Inferior parietal cortex (tissue), 1 donor: ENCODE results near the gene KRTAP19-1.
"Not testable (repeated sequence)": the region's sequence is repeated elsewhere in the genome, so short reads cannot be mapped to it uniquely, and the experiment has no call there.

Experiments
- DNase-seq: peaks from one replicate; pipeline ENCODE4 v3.0.0-alpha.2; 2016; ENCODE audit errors: extremely low spot score

Gene KRTAP19-1

DNA sequence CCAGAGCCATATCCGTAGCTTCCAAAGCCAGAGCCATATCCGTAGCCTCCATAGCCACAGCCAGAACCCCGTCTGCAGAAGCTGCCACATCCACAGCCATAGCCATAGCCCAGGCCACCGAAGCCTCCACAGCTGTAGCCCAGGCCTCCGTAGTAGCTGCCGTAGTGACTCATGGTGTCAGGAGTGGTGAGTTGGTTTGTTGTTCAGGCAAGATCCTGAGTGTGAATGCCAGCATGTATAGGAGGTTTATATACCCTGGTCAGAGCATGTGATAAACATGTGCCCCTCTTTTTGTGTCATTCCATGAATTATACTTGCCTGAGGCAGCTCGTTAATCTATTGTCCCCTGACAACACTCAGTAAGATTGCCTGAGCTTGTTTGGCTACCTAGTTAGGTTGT, at the start of gene KRTAP19-1:
Gene KRTAP19-1 (minus strand): TSS at position 223 of the 400 bp plus-strand sequence. CDS start 50 bp downstream, at position 173.
- no peak for DNase-seq

DNA sequence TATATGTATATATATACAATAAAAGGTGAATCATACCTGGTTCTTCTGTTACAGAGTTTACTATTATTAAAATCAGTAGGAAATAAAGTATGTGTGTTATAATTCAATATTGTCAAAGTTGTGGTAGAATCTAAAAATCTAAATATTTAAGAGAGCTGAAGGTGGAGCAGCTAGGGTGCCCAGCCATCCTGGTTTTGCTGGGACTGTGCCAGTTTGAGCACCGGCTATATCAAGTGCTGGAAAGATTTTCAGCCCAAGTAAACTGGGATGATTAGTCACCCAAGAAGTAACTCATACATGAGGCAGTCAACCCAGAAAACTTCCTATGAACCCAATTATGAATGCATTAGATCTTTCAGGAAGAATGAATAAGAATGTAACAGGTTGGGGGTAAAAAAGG, 38.7 kb upstream of the KRTAP19-1 start:
- no peak for DNase-seq

DNA sequence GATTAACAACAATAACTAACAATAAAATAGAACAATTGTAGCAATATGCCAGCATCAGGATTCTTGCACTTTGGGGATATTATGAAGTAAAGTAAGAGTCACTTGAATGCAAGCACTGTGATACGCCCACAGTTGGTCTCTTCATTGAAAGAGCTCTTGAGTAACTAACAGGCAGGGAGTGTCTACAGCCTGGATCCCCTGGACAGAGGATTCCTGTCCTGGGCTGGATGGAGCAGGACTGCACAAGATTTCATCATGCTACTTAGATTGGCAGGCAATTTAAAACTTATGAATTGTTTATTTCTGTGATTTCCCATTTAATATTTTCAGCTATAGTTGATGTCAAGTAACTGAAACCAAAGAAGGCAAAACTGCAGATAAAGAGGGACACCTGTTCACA, 35.5 kb upstream of the KRTAP19-1 start:
- no peak for DNase-seq

DNA sequence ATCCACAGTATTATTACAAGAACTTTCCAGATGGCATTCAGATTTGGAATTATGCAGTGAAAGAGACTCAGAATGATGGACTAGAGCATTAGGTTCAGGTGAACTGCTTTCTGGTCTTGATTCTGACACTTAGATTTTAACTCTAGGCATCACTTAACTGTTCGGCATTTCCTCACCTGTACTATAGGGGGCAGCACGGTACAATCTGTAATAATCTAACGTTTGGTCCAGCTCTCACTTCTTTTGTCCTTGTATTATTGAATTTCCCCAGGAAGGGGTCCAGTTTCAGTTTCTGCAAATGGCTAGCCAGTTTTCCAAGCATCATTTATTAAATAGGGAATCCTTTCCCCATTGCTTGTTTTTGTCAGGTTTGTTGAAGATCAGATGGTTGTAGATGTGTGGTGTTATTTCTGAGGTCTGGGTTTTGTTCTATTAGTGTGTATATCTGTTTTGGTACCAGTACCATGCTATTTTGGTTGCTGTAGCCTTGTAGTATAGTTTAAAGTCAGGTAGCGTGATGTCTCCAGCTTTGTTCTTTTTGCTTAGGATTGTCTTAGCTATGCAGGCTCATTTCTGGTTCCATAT, 25.5 kb upstream of the KRTAP19-1 start:
- not testable (repeated sequence) for DNase-seq

DNA sequence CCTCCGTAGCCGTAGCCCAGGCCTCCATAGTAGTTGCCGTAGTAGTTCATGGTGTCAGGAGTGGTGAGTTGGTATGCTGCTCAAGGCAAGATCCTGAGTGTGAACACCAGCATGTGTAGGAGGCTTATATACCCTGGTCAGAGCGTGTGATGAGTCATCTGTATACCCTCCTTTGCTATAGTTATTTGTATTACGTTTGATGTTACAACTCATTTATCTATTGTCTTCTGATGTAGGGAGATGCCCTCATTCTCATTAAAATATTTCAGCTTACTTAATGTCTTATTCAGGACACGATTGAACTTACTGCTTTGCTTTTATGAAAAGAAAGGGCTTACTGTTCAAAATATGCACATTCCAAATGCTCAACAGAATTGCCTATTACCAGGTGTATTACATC, 21.9 kb upstream of the KRTAP19-1 start, which contains the start of gene KRTAP19-5:
Gene KRTAP19-5 (minus strand): TSS at position 101 of the 400 bp plus-strand sequence. CDS start 51 bp downstream, at position 50.
- DNase-seq: no peak

DNA sequence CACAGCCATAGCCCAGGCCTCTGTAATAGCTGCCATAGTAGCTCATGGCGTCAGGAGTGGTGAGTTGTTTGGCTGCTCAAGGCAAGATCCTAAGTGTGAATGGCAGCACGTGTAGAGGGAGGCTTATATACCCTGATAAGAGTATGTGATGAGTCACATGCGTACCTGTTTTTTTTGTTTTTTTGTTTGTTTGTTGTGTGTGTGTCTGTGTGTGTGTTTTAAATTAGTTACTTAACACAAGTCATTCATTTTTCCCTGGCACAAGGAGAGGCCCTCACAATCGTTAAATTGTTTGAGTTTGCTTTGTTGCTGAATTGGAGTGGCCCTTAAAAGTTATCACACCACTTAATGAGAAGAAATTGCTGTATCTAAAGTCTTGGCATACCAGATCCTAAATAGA, 16.9 kb upstream of the KRTAP19-1 start, which contains the start of gene KRTAP19-4:
Gene KRTAP19-4 (minus strand): TSS at position 101 of the 400 bp plus-strand sequence. CDS start 55 bp downstream, at position 46.
- DNase-seq: no peak

DNA sequence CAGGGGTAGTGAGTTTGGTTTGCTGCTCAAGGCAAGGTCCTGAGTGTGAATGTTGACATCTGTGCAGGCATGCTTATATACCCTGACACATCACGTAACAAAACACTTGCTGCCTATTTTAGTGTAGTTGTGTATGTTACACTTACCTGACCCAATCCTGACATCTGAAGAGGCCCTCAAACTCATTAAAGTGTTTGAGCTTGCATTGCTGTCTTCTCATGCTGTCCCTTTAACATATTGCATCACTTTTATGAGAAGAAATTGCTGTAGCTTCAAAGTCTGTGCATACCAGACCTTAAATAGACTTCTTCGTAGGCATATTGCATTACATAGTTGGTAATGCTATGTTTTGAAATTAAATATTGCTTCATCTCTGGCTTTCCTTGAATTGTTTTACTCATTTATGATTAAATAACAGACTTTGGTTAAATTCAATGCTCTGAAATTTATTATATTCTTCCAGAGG, 11.8 kb upstream of the KRTAP19-1 start, which contains the start of gene KRTAP19-3:
Gene KRTAP19-3 (minus strand): TSS at position 51 of the 466 bp plus-strand sequence. CDS start 56 bp downstream, outside the sequence.
- DNase-seq: no peak

DNA sequence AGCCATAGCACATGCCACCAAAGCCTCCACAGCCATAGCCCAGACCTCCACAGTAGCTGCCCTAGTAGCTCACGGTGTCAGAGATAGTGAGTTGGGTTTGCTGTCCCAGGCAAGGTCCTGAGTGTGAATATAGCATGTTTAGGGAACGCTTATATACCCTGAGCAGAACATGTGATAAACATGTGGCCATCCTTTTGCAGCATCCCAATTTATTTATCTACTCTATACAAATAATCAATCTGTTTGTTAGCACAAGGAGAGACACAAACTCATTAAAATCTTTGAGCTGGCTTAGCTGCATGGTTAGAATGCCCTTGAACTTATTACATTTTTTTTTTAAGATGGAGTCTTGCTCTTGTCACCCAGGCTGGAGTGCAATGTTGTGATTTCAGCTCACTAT, 7.2 kb upstream of the KRTAP19-1 start, which contains the start of gene KRTAP19-2:
Gene KRTAP19-2 (minus strand): TSS at position 101 of the 400 bp plus-strand sequence. CDS start 88 bp downstream, at position 13.
- DNase-seq: no peak

DNA sequence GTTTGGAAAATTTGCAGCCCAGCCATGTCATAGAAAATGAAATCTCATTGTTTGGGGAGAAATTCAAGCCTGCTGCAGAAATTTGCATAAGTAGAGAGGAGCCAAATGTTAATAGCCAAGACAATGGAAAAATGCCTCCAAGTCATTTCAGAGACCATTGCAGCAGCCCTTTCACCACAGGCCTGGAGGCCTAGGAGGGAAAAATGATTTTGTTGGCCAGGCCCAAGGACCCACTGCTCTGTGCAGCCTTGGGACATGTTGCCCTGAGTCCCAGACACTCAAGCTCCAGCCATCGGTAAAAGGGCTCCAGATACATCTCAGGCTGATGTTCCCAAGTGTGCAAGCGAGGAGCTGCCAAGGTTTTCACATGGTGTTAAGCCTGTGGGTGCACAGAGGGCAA, 6.0 kb upstream of the KRTAP19-1 start:
- DNase-seq: no peak

DNA sequence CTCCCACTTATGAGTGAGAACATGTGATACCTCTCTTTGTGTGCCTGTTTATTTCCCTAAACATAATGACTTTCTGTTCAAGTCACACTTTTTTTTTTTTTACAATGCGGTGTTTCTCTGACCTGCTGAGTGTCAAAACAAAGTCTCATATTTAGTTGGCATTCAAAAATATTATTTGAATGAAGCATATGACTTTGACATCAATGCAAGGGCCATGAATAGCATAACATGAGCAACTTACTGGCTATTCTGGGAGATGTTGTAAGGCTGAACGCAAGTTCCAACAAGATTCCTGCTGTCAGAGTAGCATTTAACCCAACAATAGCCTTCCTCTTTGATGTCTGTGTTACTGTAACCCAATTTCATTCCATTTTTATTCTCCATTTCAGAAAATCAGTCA, 2.0 kb upstream of the KRTAP19-1 start:
- no peak for DNase-seq

DNA sequence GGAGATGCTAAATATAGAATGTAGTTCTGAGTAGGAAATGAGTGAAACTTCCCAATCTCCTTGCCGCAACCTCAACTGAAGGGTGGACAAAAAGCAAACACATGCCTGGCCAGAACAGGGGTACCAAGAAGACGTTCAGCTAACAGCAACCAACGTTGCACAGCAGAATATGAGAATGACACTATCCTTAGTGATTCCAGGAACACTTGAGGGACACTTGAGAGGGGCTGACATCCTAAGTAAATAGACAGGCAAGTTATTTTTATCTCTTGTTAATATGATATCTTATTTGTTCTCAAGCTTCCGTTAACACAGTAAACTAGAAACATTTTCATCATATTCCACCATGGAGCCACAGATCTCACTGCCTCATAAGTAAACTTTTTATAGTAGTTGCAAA, 908 bp downstream of the KRTAP19-1 start:
- no peak for DNase-seq

DNA sequence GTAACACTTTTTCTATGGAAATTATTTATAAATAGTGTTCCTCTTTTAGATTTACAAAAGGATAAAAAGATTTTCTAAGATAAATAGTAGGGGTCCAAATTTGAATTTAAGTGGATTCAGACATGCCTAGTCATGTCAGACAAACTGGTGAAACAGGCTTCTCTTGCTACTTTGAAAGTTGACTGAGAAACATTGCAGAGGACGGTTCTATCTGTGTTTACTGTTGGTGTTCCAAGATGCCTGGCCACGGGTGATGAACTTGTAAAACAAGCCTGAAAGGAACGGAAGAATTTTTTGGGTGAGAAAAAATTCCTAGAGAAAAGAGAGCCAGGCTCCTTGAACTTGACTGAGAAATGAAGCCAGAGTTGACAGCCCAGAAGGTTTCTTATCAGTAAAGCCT, 2.2 kb downstream of the KRTAP19-1 start:
- no peak for DNase-seq

DNA sequence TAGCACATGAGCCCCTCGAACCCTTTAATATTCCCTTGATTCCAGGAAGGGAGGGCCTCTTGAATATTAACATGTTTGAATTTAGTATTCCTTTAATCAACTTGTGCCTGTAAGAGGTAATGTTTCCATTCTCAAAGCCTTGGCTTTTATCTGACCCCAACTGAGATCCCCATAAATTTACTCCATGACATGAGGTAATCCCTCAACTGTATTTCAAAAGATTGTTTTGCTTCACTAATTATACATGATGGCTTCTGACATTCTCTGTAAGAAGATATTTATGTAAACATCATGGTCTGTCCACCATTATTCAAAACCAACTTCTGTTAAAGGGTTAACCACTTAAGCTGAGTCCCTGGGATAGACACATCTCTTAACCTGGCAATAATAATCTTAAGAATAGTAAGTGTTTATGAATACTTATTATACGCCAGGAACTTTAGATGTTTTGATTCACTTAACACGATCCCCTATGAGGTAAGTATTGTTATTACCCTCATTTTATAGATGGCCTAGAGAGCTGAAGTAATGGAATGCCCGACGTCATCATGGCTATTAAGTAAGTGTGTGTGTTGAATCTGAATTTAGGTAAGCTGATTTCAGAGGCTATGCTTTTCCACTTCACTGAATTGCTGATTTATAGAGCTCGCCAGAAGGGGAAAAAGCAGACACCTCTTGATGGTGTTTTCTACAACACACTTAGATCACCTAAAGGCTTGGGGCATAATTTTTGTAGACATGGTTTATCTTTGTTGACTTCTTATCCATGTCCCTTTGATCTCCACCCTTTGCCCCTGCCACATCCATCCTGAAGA, 11.1 kb downstream of the KRTAP19-1 start:
- DNase-seq: no peak

DNA sequence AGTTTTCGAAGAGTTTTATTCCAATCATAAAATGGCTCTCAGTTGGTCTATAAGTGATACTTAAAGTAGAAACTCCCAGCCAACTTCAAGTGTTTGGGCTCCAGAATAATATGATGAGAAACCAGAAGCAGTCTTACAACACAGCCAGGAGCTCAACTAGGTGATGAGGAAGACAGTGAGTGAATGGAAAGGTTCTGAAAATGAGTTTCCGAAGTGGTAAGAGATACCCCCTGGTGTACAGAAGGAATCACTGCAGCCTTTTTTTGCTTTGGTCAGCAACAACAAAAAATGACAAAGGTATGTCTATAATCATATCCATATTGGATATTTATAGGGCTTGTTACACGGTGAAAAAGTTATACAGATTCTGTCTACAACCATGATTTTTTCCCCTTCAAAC, 16.5 kb downstream of the KRTAP19-1 start:
- no peak for DNase-seq

DNA sequence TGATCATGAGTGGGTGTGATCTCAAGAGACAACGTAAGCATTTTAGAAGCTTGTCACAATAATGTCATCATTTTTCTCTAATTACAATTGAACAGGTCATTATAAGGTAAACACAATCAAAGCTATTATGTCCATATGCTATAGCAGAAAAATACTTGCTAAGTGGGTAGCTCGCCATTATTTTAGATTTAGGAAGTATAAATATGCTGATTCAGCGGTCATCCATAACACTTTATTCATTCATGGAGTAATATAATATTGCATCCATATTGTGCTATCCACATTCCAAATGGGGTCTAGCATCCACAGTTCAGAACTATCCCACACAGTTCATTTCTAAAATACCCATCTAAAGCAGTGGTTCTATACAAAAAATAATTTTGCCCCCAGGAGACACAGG, 31.7 kb downstream of the KRTAP19-1 start:
- no peak for DNase-seq

DNA sequence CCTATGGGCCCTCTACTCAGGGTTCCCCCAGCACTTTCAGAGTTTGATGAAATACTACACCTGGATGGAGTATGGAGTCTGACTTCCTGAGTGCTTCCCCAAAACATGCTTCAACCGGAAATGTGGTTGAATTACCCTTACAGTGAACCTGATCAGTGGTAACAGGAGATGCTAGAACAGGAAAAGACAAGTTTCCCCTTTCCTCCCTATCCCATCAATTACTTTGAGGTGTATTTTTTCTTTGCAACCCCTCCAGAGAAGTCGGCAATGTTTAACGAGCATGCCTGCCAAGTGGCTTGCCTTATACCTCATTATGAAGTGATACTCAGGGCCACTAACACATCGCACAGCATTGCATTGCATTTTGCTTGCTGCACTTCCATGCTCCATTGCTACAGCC, 33.1 kb downstream of the KRTAP19-1 start:
- no peak for DNase-seq

DNA sequence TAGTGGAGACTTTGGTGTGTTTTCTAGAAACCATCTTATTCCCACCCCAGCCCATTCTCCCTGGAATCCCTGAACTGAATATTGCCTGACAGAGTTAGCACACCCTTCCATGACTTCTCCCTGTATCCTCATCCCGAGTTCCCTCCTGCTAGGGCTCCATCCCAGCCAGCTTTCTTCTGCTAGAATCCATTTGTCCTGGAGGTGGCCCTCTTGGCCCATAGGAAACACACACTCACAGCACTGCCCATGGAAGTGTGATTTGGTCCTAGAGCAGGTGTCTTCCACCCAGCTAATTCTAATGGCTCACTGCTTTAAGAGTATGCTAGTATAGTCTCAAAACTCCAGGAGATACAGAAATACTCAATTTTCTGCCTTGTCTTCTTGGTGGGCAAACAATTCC, 36.0 kb downstream of the KRTAP19-1 start:
- DNase-seq: no peak

DNA sequence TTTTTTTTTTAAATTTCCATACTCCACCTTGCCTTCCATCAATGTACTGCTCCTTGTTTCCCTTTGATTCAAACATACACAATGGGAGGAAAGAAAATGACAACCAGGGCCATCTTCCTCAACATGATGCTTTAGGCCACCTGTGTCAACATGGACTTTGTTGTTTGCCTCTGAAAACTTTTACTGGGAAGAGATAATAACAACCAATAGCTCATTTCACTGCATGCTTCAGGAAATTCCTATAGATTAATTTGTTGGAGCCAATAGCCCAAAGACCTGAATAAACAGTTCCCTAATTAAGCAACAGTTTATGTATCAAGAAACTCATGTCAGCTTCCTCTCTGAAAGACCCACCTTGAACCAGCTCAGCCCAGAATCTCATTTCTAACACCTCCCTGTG, 36.9 kb downstream of the KRTAP19-1 start:
- DNase-seq: no peak

DNA sequence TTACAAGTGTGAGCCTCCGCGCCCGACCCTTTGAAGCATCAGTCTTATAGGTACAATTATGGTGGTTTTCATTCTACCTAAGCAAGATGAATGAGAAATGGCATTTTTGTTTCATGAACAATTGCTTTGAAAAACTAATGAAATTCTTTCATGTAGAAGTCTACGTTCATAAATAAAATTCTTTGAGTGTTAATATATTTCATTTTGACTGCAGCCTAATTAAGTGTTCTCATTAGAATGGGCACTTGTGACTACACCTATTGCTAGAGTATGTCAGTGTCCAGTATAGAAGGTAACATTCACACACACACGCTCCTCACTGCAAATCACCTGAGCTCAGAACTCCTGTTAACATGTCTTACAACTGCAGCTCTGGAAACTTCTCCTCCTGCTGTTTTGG, 40.2 kb downstream of the KRTAP19-1 start, which contains the start of gene KRTAP15-1:
Gene KRTAP15-1 (plus strand): TSS at position 301 of the 400 bp plus-strand sequence. CDS start 53 bp downstream, at position 354.
- no peak for DNase-seq

DNA sequence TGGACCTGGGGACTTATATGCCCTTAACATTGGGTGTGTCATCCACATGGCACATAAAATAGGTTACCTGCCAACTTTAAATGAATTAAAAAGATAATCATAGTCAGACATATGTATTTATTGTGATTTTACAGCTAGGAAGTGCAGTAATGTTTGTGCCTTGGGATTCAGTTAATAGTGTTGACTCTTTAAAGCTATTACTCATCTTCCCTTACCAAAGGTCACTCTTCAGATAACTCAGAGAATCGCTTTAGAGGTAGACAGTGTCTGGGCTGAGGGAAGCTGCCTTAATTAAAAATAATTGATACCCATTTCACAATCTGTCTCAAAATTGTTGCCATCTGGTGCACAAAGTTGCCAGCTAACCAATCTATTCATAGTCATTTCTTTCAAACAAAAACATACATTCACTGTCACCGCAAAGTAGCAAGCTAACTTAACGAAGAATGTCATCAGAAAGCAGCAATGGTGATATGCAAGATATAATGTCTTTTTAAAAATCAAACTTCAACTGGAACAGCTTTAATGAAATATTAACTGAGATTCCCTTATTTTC, 43.1 kb downstream of the KRTAP19-1 start:
- DNase-seq: no peak

DNA sequence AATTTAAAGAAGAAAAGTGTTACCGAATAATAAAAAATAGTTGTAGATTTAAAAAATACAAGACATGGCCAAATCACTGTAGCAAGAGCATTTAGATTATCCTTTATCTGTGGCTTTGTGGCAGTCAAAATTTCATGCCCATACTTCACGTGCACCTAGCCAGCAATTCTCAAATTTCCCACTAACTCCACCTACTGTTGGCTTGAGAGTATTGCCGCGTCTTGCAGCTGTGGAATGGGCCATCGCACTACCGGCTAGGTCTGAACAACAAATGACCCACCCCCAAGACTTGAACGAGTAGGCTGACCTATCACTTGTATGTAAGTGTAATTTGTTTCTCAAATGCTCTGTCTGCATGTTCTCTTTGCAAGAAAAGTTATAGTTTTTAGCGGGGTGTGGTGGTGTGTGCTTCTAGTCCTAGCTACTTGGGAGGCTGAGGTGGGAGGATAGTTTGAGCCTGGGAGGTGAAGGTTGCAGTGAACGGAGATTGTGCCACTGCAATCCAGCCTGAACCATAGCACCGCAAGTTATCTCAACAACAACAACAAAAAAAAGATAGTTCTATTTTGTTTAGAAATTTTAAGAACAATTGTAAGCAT, 46.0 kb downstream of the KRTAP19-1 start:
- peak; percentile 6 for DNase-seq

DNA sequence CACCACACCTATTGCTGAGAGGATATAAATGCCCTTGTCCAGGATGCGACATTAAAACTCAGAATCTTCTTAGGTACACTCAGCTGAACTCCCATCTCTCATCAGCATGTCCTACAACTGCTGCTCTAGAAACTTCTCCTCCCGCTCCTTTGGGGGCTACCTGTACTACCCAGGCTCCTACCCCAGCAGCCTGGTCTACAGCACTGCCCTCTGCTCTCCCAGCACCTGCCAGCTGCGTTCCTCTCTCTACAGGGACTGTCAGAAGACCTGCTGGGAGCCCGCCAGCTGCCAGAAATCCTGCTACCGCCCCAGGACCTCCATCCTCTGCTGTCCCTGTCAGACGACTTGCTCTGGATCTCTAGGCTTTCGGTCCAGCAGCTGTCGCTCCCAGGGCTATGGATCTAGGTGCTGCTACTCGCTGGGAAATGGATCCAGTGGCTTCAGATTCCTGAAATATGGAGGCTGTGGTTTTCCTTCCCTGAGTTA, 50.0 kb downstream of the KRTAP19-1 start, which contains the start of gene KRTAP13-4:
Gene KRTAP13-4 (plus strand): TSS at position 51 of the 486 bp plus-strand sequence. CDS start 56 bp downstream, at position 107.
- no peak for DNase-seq
